GM21526 (cell line): ENCODE measurements around the gene IL17C.
A peak's percentile ranks its signal among the peaks of the same experiment; 100 is the strongest.
"Not testable (repeated sequence)": the region's sequence is repeated elsewhere in the genome, so short reads cannot be mapped to it uniquely, and the experiment has no call there.

ENCODE experiments used
- ATAC-seq: cut with Tn5 transposase; IDR thresholded peaks from one replicate; pipeline ENCODE4 v1.9.1; 2021; ENCODE audit warnings: moderate library complexity; ENCODE audit not compliant: unreplicated experiment, low FRiP score

The IL17C gene

GRCh38 chr16:88655733-88656281 lies 17.4 kb downstream of the IL17C start:
- no peak for ATAC-seq

GRCh38 chr16:88656291-88656980 lies 18.1 kb downstream of the IL17C start:
- ATAC-seq: no peak

GRCh38 chr16:88657371-88657770 lies 19.0 kb downstream of the IL17C start:
- no peak for ATAC-seq

- no peak for ATAC-seq
These were observed 20.3 kb downstream of the IL17C start for GRCh38 chr16:88658714-88659113.

- no peak for ATAC-seq
These were observed 20.8 kb downstream of the IL17C start for GRCh38 chr16:88659160-88659559.

- no peak for ATAC-seq
These were observed 23.1 kb downstream of the IL17C start for GRCh38 chr16:88661468-88661867.

GRCh38 chr16:88662222-88662842 lies 24.0 kb downstream of the IL17C start:
- no peak for ATAC-seq

- ATAC-seq: peak; percentile 85
These were observed 24.7 kb downstream of the IL17C start, which contains the start of gene MVD for GRCh38 chr16:88662843-88663606. Gene MVD, minus strand, starts transcription at chr16:88663091. Its CDS starts 11 bp downstream, at chr16:88663080.

- no peak for ATAC-seq
These were observed 26.8 kb downstream of the IL17C start for GRCh38 chr16:88665148-88665547.

- no peak for ATAC-seq
These were observed 27.2 kb downstream of the IL17C start for GRCh38 chr16:88665570-88665969.

GRCh38 chr16:88667461-88667860 lies 29.1 kb downstream of the IL17C start:
- no peak for ATAC-seq

GRCh38 chr16:88669493-88669892 lies 31.1 kb downstream of the IL17C start:
- not testable (repeated sequence) for ATAC-seq

GRCh38 chr16:88669980-88670379 lies 31.6 kb downstream of the IL17C start:
- no peak for ATAC-seq

- ATAC-seq: no peak
These were observed 33.4 kb downstream of the IL17C start for GRCh38 chr16:88671806-88672205.

GRCh38 chr16:88672776-88673175 lies 34.4 kb downstream of the IL17C start:
- no peak for ATAC-seq

GRCh38 chr16:88673716-88674379 lies 35.5 kb downstream of the IL17C start:
- no peak for ATAC-seq

- ATAC-seq: no peak
These were observed 38.3 kb downstream of the IL17C start for GRCh38 chr16:88676502-88677242.

- ATAC-seq: no peak
These were observed 39.3 kb downstream of the IL17C start for GRCh38 chr16:88677721-88678120.

- no peak for ATAC-seq
These were observed 40.0 kb downstream of the IL17C start for GRCh38 chr16:88678224-88678979.
